ENCODE results near the gene EGLN1. TPM values are rescaled to one million over a fixed set of nuclear protein-coding genes. Genes with fewer than 3 reads are reported as not detected.

The EGLN1 gene
- total RNA-seq, 1 donor from 2014 or later = 34.4 TPM

DNA sequence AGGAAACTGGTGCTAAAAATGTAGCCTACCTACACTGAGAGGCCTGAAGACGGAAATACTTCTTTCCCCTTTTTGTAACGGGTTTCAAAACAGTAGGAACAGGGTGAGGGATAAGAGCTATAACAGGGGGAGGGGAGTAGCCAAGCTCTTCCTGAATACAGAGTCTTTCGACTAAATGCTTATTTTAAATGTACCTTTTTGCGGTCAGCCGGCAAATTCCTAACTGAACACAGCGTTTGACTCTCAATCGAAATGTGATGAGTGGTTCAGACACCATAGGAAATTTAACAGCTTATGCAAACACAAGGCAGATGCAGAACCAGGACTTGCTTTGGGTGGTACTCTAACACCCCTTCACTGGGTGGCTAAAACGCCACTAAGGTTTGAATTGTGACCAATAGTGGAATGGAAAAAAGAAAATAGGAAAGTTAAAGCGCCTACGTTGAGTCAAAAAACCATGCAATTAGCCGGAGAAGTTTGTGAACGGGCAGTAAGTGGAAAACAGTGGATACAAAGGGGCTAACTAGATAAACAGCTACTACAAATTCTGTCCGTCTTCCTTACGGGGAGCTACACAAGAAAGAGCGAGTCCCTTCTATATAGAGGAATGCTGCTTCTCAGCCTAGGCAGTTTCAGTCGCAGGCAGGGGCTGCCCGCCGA lies 1.7 kb downstream of the EGLN1 start:
- Mint-ChIP-seq H3K4me1 (peaks cover 54% of the 10 kb centered on the region), H3K9me3 (no peaks in the 10 kb centered on the region), H3K27me3 (ENCODE audit: low read depth) (no peaks in the 10 kb centered on the region), H3K4me3 (peak overlapping the region; percentile 75), H3K36me3 (no peaks in the 10 kb centered on the region), H3K27ac (peak overlapping the region; percentile 96)
- DNase-seq (ENCODE audit: low spot score in 2 of 2, unreplicated experiment in 2 of 2) = no peak
- TF ChIP-seq, protein P1, sequence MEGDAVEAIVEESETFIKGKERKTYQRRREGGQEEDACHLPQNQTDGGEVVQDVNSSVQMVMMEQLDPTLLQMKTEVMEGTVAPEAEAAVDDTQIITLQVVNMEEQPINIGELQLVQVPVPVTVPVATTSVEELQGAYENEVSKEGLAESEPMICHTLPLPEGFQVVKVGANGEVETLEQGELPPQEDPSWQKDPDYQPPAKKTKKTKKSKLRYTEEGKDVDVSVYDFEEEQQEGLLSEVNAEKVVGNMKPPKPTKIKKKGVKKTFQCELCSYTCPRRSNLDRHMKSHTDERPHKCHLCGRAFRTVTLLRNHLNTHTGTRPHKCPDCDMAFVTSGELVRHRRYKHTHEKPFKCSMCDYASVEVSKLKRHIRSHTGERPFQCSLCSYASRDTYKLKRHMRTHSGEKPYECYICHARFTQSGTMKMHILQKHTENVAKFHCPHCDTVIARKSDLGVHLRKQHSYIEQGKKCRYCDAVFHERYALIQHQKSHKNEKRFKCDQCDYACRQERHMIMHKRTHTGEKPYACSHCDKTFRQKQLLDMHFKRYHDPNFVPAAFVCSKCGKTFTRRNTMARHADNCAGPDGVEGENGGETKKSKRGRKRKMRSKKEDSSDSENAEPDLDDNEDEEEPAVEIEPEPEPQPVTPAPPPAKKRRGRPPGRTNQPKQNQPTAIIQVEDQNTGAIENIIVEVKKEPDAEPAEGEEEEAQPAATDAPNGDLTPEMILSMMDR (IDR thresholded peaks at IDR 0.05; ENCODE audit: unreplicated experiment) = no peak

DNA sequence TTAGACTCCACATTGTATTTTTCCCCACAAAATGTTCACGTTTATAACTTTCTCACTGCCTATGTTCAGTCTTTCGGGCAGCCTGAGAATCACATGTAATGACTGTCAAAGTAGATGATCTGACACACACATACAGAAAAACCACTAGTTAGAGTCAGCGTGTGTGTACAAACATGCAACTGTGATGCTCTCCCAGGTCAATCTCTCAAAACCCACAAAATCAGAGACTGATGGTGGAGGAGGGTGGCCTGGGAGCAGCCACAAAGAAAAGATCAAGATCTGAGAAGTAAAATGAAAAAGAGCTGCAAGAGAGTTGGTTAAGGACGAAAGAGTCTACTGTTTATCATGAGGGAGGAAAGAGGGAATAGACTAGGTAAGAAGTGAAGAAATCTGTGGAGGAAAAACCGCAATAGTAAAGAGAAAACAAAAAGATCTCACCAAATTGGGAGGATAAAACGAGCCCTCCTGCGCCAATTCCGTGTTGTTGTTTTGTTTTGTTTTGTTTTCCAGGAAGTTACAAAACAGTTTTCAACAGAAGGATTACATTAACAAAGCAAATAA lies 2.3 kb downstream of the EGLN1 start:
- Mint-ChIP-seq H3K4me3 (peak overlapping the region; percentile 75), H3K9me3 (no peaks in the 10 kb centered on the region), H3K27me3 (ENCODE audit: low read depth) (no peaks in the 10 kb centered on the region), H3K36me3 (no peaks in the 10 kb centered on the region), H3K27ac (peak overlapping the region; percentile 96), H3K4me1 (peaks cover 51% of the 10 kb centered on the region)
- no peak for DNase-seq (ENCODE audit: low spot score in 2 of 2, unreplicated experiment in 2 of 2)
- TF ChIP-seq, protein P1 (IDR thresholded peaks at IDR 0.05; ENCODE audit: unreplicated experiment) = no peak

DNA sequence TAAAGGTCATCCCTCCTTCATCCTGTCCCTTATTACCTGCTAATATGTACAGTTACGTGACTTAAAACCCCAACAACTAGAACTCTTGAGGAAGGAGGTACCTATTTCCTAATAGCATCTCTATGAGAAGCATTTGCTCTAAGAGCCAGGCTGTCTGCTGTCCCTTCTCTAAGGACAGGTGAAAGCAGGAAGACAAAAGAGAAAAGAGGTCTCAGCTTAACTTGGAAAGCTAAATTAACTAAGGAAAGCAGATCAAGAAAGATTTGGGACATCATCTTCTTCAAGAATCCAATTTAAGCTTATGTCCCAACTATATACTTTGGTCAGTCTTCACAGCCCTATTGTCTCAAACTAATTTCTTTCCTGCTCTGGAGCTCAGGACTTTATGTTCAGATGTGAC lies 2.9 kb downstream of the EGLN1 start:
- peak overlapping the region; percentile 75 for H3K4me3 Mint-ChIP-seq
- H3K36me3 Mint-ChIP-seq = peaks cover 3% of the 10 kb centered on the region
- H3K9me3 Mint-ChIP-seq = no peaks in the 10 kb centered on the region
- TF ChIP-seq, protein P1 (IDR thresholded peaks at IDR 0.05; ENCODE audit: unreplicated experiment) = no peak
- no peak overlapping the region for H3K27ac Mint-ChIP-seq
- H3K27me3 Mint-ChIP-seq (ENCODE audit: low read depth) = no peaks in the 10 kb centered on the region
- peaks cover 54% of the 10 kb centered on the region for H3K4me1 Mint-ChIP-seq
- DNase-seq (ENCODE audit: low spot score in 2 of 2, unreplicated experiment in 2 of 2) = no peak

DNA sequence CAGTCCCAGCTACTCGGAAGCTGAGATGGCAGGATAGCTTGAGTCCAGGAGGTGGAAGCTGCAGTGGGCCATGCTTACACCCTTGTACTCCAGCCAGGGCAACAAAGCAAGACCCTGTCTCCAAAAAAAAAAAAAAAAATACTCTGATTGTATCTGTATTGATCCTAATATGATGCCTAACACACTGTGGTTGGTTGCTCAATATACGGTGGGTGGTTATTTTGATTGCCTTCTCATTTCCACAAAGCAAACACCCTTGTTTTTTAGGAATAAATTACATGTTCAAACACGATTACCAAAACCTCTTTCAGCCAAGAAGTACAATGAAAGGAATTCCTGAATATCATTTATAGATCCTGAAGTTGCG lies 3.4 kb downstream of the EGLN1 start:
- Mint-ChIP-seq H3K4me3 (peak overlapping the region; percentile 75), H3K36me3 (peaks cover 5% of the 10 kb centered on the region)
- TF ChIP-seq, protein P1 (IDR thresholded peaks at IDR 0.05; ENCODE audit: unreplicated experiment) = no peak

DNA sequence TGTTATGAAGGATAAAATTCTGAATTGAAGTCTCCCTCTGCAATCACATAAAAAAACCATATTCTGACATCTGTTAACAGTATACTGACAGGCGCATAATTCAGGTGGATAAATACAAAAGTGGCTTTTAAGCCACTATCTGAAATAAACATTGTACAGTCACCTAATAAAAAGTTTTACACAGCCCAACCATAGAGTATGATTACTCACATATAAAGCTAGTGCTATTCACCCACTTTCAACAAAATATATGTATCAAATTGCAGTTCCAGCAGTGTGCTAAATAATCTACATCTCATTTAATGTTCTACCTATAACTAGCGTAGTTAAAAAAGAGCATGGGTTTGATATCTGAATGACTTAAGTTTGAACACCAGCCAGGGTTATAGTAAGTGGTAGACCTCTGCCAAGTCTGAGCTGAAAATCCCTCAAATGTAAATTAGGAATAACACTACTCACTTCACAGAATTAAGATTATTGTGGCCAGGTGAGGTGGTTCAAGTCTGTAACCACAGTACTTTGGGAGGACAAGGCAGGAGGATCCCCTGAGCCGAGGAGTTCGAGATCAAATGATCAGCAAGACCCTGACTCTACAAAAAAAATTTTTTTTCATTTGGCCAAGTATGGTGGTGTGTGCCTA lies 3.9 kb downstream of the EGLN1 start:
- no peak overlapping the region for H3K27ac Mint-ChIP-seq
- H3K4me1 Mint-ChIP-seq = peaks cover 58% of the 10 kb centered on the region
- H3K27me3 Mint-ChIP-seq (ENCODE audit: low read depth) = no peaks in the 10 kb centered on the region
- TF ChIP-seq, protein P1 (IDR thresholded peaks at IDR 0.05; ENCODE audit: unreplicated experiment) = no peak
- peaks cover 10% of the 10 kb centered on the region for H3K36me3 Mint-ChIP-seq
- H3K9me3 Mint-ChIP-seq = peaks cover 3% of the 10 kb centered on the region
- no peak for DNase-seq (ENCODE audit: low spot score in 2 of 2, unreplicated experiment in 2 of 2)
- H3K4me3 Mint-ChIP-seq = peak overlapping the region; percentile 75

More for the DNA sequence above, 3.4 kb downstream of the EGLN1 start:
- Mint-ChIP-seq H3K4me1 (peaks cover 58% of the 10 kb centered on the region), H3K27me3 (ENCODE audit: low read depth) (no peaks in the 10 kb centered on the region), H3K27ac (no peak overlapping the region), H3K9me3 (no peaks in the 10 kb centered on the region)
- no peak for DNase-seq (ENCODE audit: low spot score in 2 of 2, unreplicated experiment in 2 of 2)
